Measurements from ENCODE around the gene KCNK15.
"Not testable (repeated sequence)": the region's sequence is repeated elsewhere in the genome, so short reads cannot be mapped to it uniquely, and the experiment has no call there.

Gene KCNK15

GRCh38 chr20:44759595-44759994 lies 13.9 kb downstream of the KCNK15 start:
- DNase-seq (ENCODE audit: low read depth): no peak

- no peak for DNase-seq (ENCODE audit: low read depth)
These were observed 15.8 kb downstream of the KCNK15 start for GRCh38 chr20:44761423-44761822.

GRCh38 chr20:44762466-44763140 lies 16.9 kb downstream of the KCNK15 start:
- no peak for DNase-seq (ENCODE audit: low read depth)

- not testable (repeated sequence) for DNase-seq (ENCODE audit: low read depth)
These were observed 18.1 kb downstream of the KCNK15 start for GRCh38 chr20:44763798-44764197.

GRCh38 chr20:44765091-44765490 lies 19.4 kb downstream of the KCNK15 start:
- no peak for DNase-seq (ENCODE audit: low read depth)

- no peak for DNase-seq (ENCODE audit: low read depth)
These were observed 20.2 kb downstream of the KCNK15 start for GRCh38 chr20:44765701-44766347.

- no peak for DNase-seq (ENCODE audit: low read depth)
These were observed 22.6 kb downstream of the KCNK15 start for GRCh38 chr20:44768256-44768655.

- DNase-seq (ENCODE audit: low read depth): no peak
These were observed 23.3 kb downstream of the KCNK15 start for GRCh38 chr20:44768854-44769480.

GRCh38 chr20:44769481-44769863 lies 23.8 kb downstream of the KCNK15 start:
- no peak for DNase-seq (ENCODE audit: low read depth)

GRCh38 chr20:44770484-44771171 lies 25.0 kb downstream of the KCNK15 start:
- no peak for DNase-seq (ENCODE audit: low read depth)

- DNase-seq (ENCODE audit: low read depth): no peak
These were observed 25.5 kb downstream of the KCNK15 start for GRCh38 chr20:44771172-44771535.

- no peak for DNase-seq (ENCODE audit: low read depth)
These were observed 27.0 kb downstream of the KCNK15 start for GRCh38 chr20:44772636-44773035.

- DNase-seq (ENCODE audit: low read depth): no peak
These were observed 27.6 kb downstream of the KCNK15 start for GRCh38 chr20:44773070-44773829.

- no peak for DNase-seq (ENCODE audit: low read depth)
These were observed 31.3 kb downstream of the KCNK15 start for GRCh38 chr20:44776980-44777379.

- DNase-seq (ENCODE audit: low read depth): peak; percentile 8
These were observed 34.6 kb downstream of the KCNK15 start for GRCh38 chr20:44780226-44780625.

- DNase-seq (ENCODE audit: low read depth): no peak
These were observed 35.5 kb downstream of the KCNK15 start for GRCh38 chr20:44781118-44781517.

GRCh38 chr20:44781791-44782190 lies 36.1 kb downstream of the KCNK15 start:
- no peak for DNase-seq (ENCODE audit: low read depth)

GRCh38 chr20:44784688-44785087 lies 39.0 kb downstream of the KCNK15 start:
- DNase-seq (ENCODE audit: low read depth): no peak

- DNase-seq (ENCODE audit: low read depth): no peak
These were observed 40.1 kb downstream of the KCNK15 start for GRCh38 chr20:44785768-44786167.

- no peak for DNase-seq (ENCODE audit: low read depth)
These were observed 41.6 kb downstream of the KCNK15 start for GRCh38 chr20:44787299-44787698.

GRCh38 chr20:44788706-44789456 lies 43.2 kb downstream of the KCNK15 start:
- no peak for DNase-seq (ENCODE audit: low read depth)

Measured in non-pigmented ciliary epithelial cell (primary cell).